ENCODE results near the gene MIR17HG.

Gene MIR17HG

GRCh38 chr13:91346062-91346461 is 1.4 kb upstream of the MIR17HG start:
- TF ChIP-seq, protein P1, sequence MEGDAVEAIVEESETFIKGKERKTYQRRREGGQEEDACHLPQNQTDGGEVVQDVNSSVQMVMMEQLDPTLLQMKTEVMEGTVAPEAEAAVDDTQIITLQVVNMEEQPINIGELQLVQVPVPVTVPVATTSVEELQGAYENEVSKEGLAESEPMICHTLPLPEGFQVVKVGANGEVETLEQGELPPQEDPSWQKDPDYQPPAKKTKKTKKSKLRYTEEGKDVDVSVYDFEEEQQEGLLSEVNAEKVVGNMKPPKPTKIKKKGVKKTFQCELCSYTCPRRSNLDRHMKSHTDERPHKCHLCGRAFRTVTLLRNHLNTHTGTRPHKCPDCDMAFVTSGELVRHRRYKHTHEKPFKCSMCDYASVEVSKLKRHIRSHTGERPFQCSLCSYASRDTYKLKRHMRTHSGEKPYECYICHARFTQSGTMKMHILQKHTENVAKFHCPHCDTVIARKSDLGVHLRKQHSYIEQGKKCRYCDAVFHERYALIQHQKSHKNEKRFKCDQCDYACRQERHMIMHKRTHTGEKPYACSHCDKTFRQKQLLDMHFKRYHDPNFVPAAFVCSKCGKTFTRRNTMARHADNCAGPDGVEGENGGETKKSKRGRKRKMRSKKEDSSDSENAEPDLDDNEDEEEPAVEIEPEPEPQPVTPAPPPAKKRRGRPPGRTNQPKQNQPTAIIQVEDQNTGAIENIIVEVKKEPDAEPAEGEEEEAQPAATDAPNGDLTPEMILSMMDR (IDR thresholded peaks at IDR 0.05; ENCODE audit: insufficient read depth, missing control alignments): no peak
- no peak for DNase-seq (ENCODE audit: insufficient read length, low spot score)
- FAIRE-seq: no peak

GRCh38 chr13:91346850-91347201 is 661 bp upstream of the MIR17HG start:
- FAIRE-seq: no peak
- TF ChIP-seq, protein P1 (IDR thresholded peaks at IDR 0.05; ENCODE audit: insufficient read depth, missing control alignments): no peak
- DNase-seq (ENCODE audit: insufficient read length, low spot score): no peak

- FAIRE-seq (no peak), DNase-seq (ENCODE audit: insufficient read length, low spot score) (no peak)
- TF ChIP-seq, protein P1 (IDR thresholded peaks at IDR 0.05; ENCODE audit: insufficient read depth, missing control alignments): no peak
Measured at GRCh38 chr13:91347996-91348905, 764 bp downstream of the MIR17HG start.

DNA sequence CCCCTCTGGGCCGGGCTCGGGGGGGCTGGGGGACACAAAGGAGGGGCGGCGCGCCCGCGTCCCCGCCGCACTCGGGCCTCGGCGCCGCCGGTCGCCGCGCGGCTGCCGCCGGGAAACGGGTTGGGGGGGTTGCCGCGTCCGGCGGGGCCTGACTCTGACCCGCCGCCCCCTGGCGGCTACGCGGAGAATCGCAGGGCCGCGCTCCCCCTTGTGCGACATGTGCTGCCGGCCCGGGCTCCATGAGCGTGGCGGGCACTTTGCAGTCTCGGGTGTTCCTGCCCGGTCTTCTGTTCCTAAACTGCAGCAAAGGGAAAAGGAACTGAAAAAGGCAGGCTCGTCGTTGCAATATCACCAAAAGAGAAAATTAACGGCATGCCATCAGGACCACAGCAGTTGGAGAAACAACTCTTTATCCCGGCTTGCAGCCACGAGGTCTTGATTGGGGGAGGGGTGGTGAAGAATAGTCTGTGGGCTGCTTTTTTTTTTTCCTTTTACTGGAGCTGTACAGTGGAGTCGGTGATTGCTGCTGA is 1.5 kb downstream of the MIR17HG start:
- TF ChIP-seq, protein P1 (IDR thresholded peaks at IDR 0.05; ENCODE audit: insufficient read depth, missing control alignments): peak; percentile 65
- peak; percentile 39 for DNase-seq (ENCODE audit: insufficient read length, low spot score)
- FAIRE-seq: no peak

GRCh38 chr13:91349992-91350911 is 2.8 kb downstream of the MIR17HG start:
- FAIRE-seq (no peak), DNase-seq (ENCODE audit: insufficient read length, low spot score) (no peak)
- TF ChIP-seq, protein P1 (IDR thresholded peaks at IDR 0.05; ENCODE audit: insufficient read depth, missing control alignments): no peak

GRCh38 chr13:91351123-91351522 is 3.6 kb downstream of the MIR17HG start:
- TF ChIP-seq, protein P1 (IDR thresholded peaks at IDR 0.05; ENCODE audit: insufficient read depth, missing control alignments): no peak
- DNase-seq (ENCODE audit: insufficient read length, low spot score) (no peak), FAIRE-seq (no peak)
